Natural killer cell treated with Interleukin-12 subunit alpha and Interleukin-12 subunit beta and Interleukin-15 and Interleukin-18, amount 100 ng/mL, for 72 hours (primary cell): ENCODE data around the gene DTD1. TPM values are rescaled to one million over a fixed set of nuclear protein-coding genes. Genes with fewer than 3 reads are reported as not detected.
"Not testable (repeated sequence)": the region's sequence is repeated elsewhere in the genome, so short reads cannot be mapped to it uniquely, and the experiment has no call there.

Experiments used
- ATAC-seq, 2 donors: fragments of 150-1000 bp; cut with Tn5 transposase in 1 of 2; sonication (Bioruptor Pico), chemical (Tn5 transposase) in 1 of 2; 2 replicates each; pipeline ENCODE4 v1.10.0; 2021
- DNase-seq: peaks from one replicate; pipeline ENCODE4 v3.0.0; 2022; ENCODE audit warnings: low spot score
- H3K27ac Mint-ChIP-seq, 2 donors: 1 replicate in 1 of 2; 2 replicates in 1 of 2; pipeline ENCODE4 v1.8.0; 2022; ENCODE audit warnings: mixed read lengths in 2 of 2, mild to moderate bottlenecking in 1 of 2, moderate library complexity in 1 of 2
- H3K27me3 Mint-ChIP-seq, 2 donors: 1 replicate in 1 of 2; 2 replicates in 1 of 2; pipeline ENCODE4 v1.8.0; 2022; ENCODE audit warnings: mixed read lengths in 2 of 2
- H3K36me3 Mint-ChIP-seq: one replicate; pipeline ENCODE4 v1.8.0; 2022; ENCODE audit warnings: mixed read lengths
- H3K4me1 Mint-ChIP-seq, 2 donors: 1 replicate in 1 of 2; 2 replicates in 1 of 2; pipeline ENCODE4 v1.8.0; 2022; ENCODE audit warnings: low read depth in 2 of 2, mixed read lengths in 2 of 2, mild to moderate bottlenecking in 1 of 2
- H3K4me3 Mint-ChIP-seq: one replicate; pipeline ENCODE4 v1.8.0; 2022; ENCODE audit warnings: mixed read lengths
- H3K9me3 Mint-ChIP-seq: 2 replicates; pipeline ENCODE4 v1.8.0; 2022; ENCODE audit warnings: mixed read lengths
- total RNA-seq, 2 donors: library from RNA; stranded (reverse); gene quantifications; one replicate each; pipeline ENCODE4 v1.2.3, GENCODE V29; 2022

The DTD1 gene
- total RNA-seq, 2 donors from 2014 or later = 46.1 to 49.8 TPM

DNA sequence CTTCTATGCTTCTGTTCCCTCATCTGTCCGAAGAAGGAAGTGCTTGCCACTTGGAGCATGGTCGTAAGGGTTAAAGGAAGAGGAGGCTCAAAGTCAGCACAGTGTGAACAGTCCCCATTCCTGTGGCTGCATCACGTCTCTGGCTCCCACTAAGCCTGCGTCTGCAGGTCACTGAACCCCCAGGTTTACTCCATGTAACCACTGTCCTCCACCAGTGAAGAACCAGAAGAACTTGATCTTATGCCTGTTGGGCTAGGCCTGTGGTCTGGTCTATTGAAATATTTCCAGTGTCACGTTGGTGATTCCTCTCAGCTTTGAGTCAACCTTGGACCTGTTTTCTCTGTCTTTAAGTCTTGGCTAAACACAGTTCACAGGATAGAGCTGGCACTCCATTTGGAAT, 179.8 kb downstream of the DTD1 start:
- Mint-ChIP-seq H3K9me3 (no peaks in the 10 kb centered on the region), H3K27me3 (peaks cover 8 to 16% of the 10 kb centered on the region in 2 donors), H3K36me3 (no peaks in the 10 kb centered on the region), H3K4me1 (no peaks in the 10 kb centered on the region), H3K4me3 (no peak overlapping the region), H3K27ac (no peak overlapping the region)
- ATAC-seq (no peak), DNase-seq (no peak)

DNA sequence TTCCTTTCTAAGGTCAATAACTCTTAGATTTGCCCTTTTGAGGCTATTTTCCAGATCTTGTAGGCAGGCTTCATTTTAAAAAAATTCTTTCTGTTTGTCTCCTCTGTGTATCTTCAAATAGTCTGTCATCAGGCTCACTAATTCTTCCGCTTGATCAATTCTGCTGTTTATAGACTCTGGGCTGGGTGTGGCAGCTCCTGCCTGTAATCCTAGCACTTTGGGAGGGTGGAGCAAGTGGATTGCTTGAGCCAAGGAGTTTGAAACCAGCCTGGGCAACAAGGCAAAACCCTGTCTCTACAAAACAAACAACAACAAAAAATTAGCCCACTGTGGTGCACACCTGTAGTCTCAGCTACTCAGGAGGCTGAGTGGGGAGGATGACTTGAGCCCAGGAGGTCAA, 185.7 kb downstream of the DTD1 start:
- Mint-ChIP-seq H3K4me3 (no peak overlapping the region), H3K36me3 (no peaks in the 10 kb centered on the region), H3K27ac (no peak overlapping the region), H3K27me3 (peaks cover 17 to 40% of the 10 kb centered on the region in 2 donors), H3K9me3 (no peaks in the 10 kb centered on the region), H3K4me1 (no peaks in the 10 kb centered on the region)
- DNase-seq (no peak), ATAC-seq (no peak)

DNA sequence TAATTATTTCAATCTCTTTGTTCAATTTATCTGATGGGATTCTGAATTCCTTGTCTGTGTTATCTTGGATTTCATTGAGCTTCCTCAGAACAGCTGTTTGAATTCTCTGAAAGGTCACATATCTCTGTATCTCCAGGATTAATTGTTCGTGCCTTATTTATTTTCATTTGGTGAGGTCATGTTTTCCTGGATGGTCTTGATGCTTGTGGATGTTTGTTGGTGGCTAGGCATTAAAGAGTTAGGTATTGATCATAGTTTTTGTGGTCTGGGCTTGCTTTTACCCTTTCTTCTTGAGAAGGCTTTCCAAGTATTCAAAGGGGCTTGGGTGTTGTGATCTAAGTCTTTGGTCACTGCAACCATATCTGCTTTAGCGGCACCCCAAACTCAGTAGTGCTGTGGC, 186.4 kb downstream of the DTD1 start:
- H3K27me3 Mint-ChIP-seq = peaks cover 17 to 40% of the 10 kb centered on the region in 2 donors
- no peak overlapping the region for H3K27ac Mint-ChIP-seq
- DNase-seq = no peak
- no peak overlapping the region for H3K4me3 Mint-ChIP-seq
- no peaks in the 10 kb centered on the region for H3K4me1 Mint-ChIP-seq
- H3K36me3 Mint-ChIP-seq = no peaks in the 10 kb centered on the region
- no peak for ATAC-seq
- H3K9me3 Mint-ChIP-seq = no peaks in the 10 kb centered on the region

- Mint-ChIP-seq H3K4me3 (no peak overlapping the region), H3K36me3 (no peaks in the 10 kb centered on the region), H3K27me3 (peaks cover 17 to 40% of the 10 kb centered on the region in 2 donors), H3K4me1 (no peaks in the 10 kb centered on the region), H3K9me3 (no peaks in the 10 kb centered on the region), H3K27ac (no peak overlapping the region)
- ATAC-seq = no peak
- DNase-seq = no peak
These were observed 187.8 kb downstream of the DTD1 start for GRCh38 chr20:18775633-18776032.

DNA sequence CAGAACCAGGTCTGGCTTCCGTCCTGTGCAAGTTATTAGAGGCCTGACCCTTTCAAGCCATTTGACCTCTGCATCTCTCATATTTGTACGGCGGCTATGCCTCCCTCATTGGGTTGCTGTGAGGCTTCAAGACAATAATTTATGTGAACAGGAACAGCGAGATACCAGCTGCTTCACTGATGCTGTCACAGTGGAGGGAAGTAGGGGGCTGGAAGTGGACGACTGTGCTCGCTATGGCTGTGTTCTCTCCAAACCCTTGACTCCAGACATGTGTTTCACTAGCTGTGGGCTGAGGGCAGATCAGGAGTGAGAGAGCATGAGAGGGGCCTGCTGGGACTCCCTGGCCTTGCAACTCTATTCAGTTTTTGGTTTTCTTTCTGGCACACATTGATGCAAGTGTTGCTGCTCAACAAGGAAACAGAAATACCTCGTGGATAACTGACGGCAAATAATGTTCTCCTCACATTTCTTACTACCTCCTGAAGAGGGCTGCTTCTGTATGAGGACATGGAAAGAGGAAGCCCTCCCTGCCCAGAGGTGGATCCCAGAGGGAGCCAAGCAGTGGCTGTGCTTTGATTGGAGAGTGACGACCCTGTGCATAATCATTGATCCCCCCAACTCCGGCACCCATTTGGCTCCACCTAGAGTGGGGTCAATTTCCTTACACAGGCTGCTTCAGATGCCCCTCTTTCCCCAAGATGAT, 191.0 kb downstream of the DTD1 start:
- H3K27me3 Mint-ChIP-seq = peaks cover 7 to 12% of the 10 kb centered on the region in 2 donors
- ATAC-seq (no peak), DNase-seq (no peak)
- no peak overlapping the region for H3K4me3 Mint-ChIP-seq
- H3K27ac Mint-ChIP-seq = no peak overlapping the region
- no peaks in the 10 kb centered on the region for H3K4me1 Mint-ChIP-seq
- H3K9me3 Mint-ChIP-seq = no peaks in the 10 kb centered on the region
- no peaks in the 10 kb centered on the region for H3K36me3 Mint-ChIP-seq

GRCh38 chr20:18780385-18781130, 192.7 kb downstream of the DTD1 start:
- no peak for DNase-seq
- no peak overlapping the region for H3K4me3 Mint-ChIP-seq
- no peaks in the 10 kb centered on the region for H3K36me3 Mint-ChIP-seq
- no peak overlapping the region for H3K27ac Mint-ChIP-seq
- peaks cover 12 to 18% of the 10 kb centered on the region in 2 donors for H3K27me3 Mint-ChIP-seq
- ATAC-seq = no peak
- H3K4me1 Mint-ChIP-seq = no peaks in the 10 kb centered on the region
- H3K9me3 Mint-ChIP-seq = no peaks in the 10 kb centered on the region

- H3K4me1 Mint-ChIP-seq = no peaks in the 10 kb centered on the region
These were observed 193.7 kb downstream of the DTD1 start for GRCh38 chr20:18781509-18781908.

DNA sequence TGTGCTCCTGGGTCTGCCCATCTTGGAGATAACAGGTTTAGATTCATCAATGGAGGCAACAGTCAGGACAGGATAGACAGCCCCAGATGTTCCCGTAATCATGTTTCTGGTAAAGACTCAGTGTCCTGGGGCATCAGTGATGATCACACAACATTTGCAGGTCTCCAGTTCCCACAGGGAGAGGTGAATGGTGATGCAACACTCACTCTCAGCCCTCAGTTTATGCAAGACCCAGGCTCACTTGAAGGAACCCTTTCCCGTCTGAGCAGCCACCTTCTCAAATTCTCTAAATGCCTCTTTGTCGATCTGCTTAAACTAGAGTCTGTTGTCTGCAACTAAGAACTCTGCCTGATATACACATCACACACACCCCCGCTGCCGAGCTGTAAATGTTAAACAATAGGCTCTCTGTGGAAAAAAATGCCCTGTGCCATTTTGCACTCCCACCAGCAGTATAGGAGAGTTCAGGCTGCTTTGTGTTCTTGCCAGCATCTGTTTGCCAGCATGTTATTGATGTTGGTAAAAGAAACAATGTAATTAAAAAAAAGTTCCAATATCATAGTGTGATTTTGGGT, 195.6 kb downstream of the DTD1 start:
- Mint-ChIP-seq H3K4me1 (no peaks in the 10 kb centered on the region), H3K4me3 (no peak overlapping the region), H3K27ac (no peak overlapping the region), H3K36me3 (peaks cover 7% of the 10 kb centered on the region), H3K9me3 (no peaks in the 10 kb centered on the region), H3K27me3 (peaks cover 20 to 25% of the 10 kb centered on the region in 2 donors)
- no peak for ATAC-seq
- DNase-seq = no peak

More at GRCh38 chr20:18781509-18781908, 193.7 kb downstream of the DTD1 start:
- Mint-ChIP-seq H3K4me3 (no peak overlapping the region), H3K27me3 (peaks cover 16 to 23% of the 10 kb centered on the region in 2 donors), H3K9me3 (no peaks in the 10 kb centered on the region), H3K27ac (no peak overlapping the region), H3K36me3 (no peaks in the 10 kb centered on the region)
- DNase-seq (no peak), ATAC-seq (no peak)

- H3K4me1 Mint-ChIP-seq, H3K36me3 Mint-ChIP-seq, ATAC-seq, H3K27ac Mint-ChIP-seq, H3K9me3 Mint-ChIP-seq, DNase-seq, H3K4me3 Mint-ChIP-seq: not testable (repeated sequence)
- H3K27me3 Mint-ChIP-seq = peaks cover 28 to 43% of the 10 kb centered on the region in 2 donors
These were observed 199.2 kb downstream of the DTD1 start for GRCh38 chr20:18787046-18787445.

DNA sequence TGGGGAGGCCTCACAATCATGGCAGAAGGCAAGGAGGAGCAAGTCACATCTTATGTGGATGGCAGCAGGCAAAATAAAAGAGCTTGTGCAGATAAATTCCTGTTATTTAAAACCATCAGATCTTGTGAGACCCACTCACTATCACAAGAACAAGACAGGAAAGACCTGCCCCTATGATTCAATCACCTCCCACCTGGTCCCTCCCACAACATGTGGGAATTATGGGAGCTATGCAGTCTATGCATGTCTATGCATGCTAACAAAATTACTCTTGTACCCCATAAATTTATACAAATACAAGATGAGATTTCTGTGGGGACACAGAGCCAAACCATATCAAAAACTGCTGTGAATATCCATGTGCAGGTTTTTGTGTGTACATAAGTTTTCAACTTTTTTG, 200.2 kb downstream of the DTD1 start:
- DNase-seq = no peak
- no peak for ATAC-seq
- Mint-ChIP-seq H3K9me3 (no peaks in the 10 kb centered on the region), H3K27ac (no peak overlapping the region), H3K4me3 (no peak overlapping the region), H3K27me3 (peaks cover 29 to 50% of the 10 kb centered on the region in 2 donors), H3K36me3 (peaks cover 7% of the 10 kb centered on the region), H3K4me1 (no peaks in the 10 kb centered on the region)

- no peak for DNase-seq
- no peak overlapping the region for H3K4me3 Mint-ChIP-seq
- no peak for ATAC-seq
- H3K27me3 Mint-ChIP-seq = peaks cover 22 to 42% of the 10 kb centered on the region in 2 donors
- H3K4me1 Mint-ChIP-seq = peaks cover 6 to 12% of the 10 kb centered on the region in 2 donors
- H3K27ac Mint-ChIP-seq = no peak overlapping the region
- H3K36me3 Mint-ChIP-seq = peaks cover 7% of the 10 kb centered on the region
- H3K9me3 Mint-ChIP-seq = no peaks in the 10 kb centered on the region
These were observed 202.9 kb downstream of the DTD1 start for GRCh38 chr20:18790787-18791186.

DNA sequence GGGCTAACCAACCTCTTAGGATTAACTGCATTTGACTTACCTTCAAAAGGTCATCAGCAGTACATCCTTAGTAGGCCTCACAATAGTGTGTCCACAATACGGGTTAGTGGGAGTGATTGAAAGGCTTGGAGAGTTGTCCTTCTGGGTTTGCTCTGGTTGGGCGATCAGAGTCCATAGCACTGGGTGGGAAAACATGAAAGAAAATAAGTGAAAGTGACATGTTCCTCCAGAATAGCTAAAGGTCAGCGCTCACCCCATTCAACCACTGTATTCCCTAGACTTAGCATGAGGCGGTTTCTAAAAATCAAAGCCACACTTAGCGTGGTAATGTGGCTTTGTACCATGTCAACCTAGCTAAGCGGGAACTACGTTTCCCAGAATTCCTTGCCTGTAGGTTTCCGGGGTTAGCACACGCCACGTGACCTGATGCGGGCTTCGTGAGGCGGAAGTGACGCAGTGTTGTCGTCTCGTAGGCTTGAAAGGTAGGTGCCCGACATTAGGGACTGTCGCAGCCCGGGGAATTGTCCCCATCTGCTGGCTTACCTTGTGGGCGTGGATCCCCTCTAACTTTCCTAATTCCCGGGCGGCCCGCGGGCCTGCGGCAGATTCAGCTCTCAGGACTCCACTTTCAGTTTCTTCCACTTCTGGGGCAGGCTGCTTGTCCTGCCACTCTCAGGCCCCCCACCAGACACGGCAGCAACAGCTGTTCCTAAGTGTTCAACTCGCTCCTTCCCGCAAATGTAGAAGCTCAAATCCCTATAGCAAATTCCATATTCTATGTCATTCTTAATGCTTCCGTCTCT, 206.0 kb downstream of the DTD1 start:
- Mint-ChIP-seq H3K36me3 (no peaks in the 10 kb centered on the region), H3K9me3 (no peaks in the 10 kb centered on the region), H3K27ac (peak overlapping the region; percentile 84 to 93), H3K27me3 (peaks cover 12 to 22% of the 10 kb centered on the region in 2 donors), H3K4me3 (peak overlapping the region; percentile 96), H3K4me1 (peaks cover 9 to 17% of the 10 kb centered on the region in 2 donors)
- ATAC-seq (peak; percentile 96), DNase-seq (peak; percentile 86)

GRCh38 chr20:18794428-18794787, 206.6 kb downstream of the DTD1 start:
- DNase-seq (no peak), ATAC-seq (no peak)
- Mint-ChIP-seq H3K36me3 (no peaks in the 10 kb centered on the region), H3K27ac (peak overlapping the region; percentile 84 to 93), H3K4me1 (peaks cover 9 to 17% of the 10 kb centered on the region in 2 donors), H3K27me3 (peaks cover 18 to 27% of the 10 kb centered on the region in 2 donors), H3K9me3 (no peaks in the 10 kb centered on the region), H3K4me3 (peak overlapping the region; percentile 96)
